Ishikawa (cell line): Measurements from ENCODE around the gene GIGYF1.

Experiments used
- CEBPB ChIP-seq: IDR thresholded peaks from 2 replicates; pipeline ENCODE4 v1.6.1; 2012
- CREB1 ChIP-seq: IDR thresholded peaks from 2 replicates; pipeline ENCODE4 v1.6.1; 2012; ENCODE audit warnings: low read depth
- EGR1 ChIP-seq: IDR thresholded peaks from 2 replicates; pipeline ENCODE4 v1.6.1; 2012
- EP300 ChIP-seq: IDR thresholded peaks from 2 replicates; pipeline ENCODE4 v1.6.1; 2012; ENCODE audit warnings: borderline replicate concordance
- FOXM1 ChIP-seq: IDR thresholded peaks from 2 replicates; pipeline ENCODE4 v1.6.1; 2012; ENCODE audit warnings: low read depth, borderline replicate concordance
- MAX ChIP-seq: IDR thresholded peaks from 2 replicates; pipeline ENCODE4 v1.6.1; 2012
- RAD21 ChIP-seq: IDR thresholded peaks from 2 replicates; pipeline ENCODE4 v1.6.1; 2012; ENCODE audit warnings: low read depth
- REST ChIP-seq: IDR thresholded peaks from 2 replicates; pipeline ENCODE4 v1.6.1; 2012; ENCODE audit warnings: low read depth, mild to moderate bottlenecking
- TAF1 ChIP-seq: IDR thresholded peaks from 2 replicates; pipeline ENCODE4 v1.6.1; 2012; ENCODE audit warnings: low read depth, mild to moderate bottlenecking
- TCF12 ChIP-seq: IDR thresholded peaks from 2 replicates; pipeline ENCODE4 v1.6.1; 2012; ENCODE audit warnings: low read depth
- TEAD4 ChIP-seq: IDR thresholded peaks from 2 replicates; pipeline ENCODE4 v1.6.1; 2012

- TF ChIP-seq CEBPB (no peak), FOXM1 (no peak), CREB1 (no peak), EP300 (no peak), MAX (no peak), TAF1 (no peak), TEAD4 (no peak), RAD21 (no peak), REST (no peak), TCF12 (no peak), EGR1 (no peak)
These were observed 6.8 kb downstream of the GIGYF1 start for GRCh38 chr7:100687261-100687660.
